OCI-LY7 (cell line): Measurements from ENCODE around the gene CCR5AS.

Experiments used
- EZH2phosphoT487 ChIP-seq: fragments of 200-600 bp; sonication (generic); IDR thresholded peaks from 2 replicates; pipeline ENCODE4 v1.6.1; 2018; ENCODE audit warnings: low read depth, borderline replicate concordance, mild to moderate bottlenecking, mixed run types, antibody characterized with exemption, low read length, moderate library complexity, mixed read lengths
- TF ChIP-seq, protein P1 (sequence below): fragments of 200-600 bp; sonication (generic); conservative IDR thresholded peaks from 2 replicates; pipeline ENCODE4 v1.5.1; 2014; ENCODE audit warnings: mild to moderate bottlenecking, antibody characterized with exemption, low read length, moderate library complexity, mixed read lengths

GRCh38 chr3:46383211-46383950 lies 23.5 kb downstream of the CCR5AS start:
- TF ChIP-seq, protein P1, sequence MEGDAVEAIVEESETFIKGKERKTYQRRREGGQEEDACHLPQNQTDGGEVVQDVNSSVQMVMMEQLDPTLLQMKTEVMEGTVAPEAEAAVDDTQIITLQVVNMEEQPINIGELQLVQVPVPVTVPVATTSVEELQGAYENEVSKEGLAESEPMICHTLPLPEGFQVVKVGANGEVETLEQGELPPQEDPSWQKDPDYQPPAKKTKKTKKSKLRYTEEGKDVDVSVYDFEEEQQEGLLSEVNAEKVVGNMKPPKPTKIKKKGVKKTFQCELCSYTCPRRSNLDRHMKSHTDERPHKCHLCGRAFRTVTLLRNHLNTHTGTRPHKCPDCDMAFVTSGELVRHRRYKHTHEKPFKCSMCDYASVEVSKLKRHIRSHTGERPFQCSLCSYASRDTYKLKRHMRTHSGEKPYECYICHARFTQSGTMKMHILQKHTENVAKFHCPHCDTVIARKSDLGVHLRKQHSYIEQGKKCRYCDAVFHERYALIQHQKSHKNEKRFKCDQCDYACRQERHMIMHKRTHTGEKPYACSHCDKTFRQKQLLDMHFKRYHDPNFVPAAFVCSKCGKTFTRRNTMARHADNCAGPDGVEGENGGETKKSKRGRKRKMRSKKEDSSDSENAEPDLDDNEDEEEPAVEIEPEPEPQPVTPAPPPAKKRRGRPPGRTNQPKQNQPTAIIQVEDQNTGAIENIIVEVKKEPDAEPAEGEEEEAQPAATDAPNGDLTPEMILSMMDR = no peak
- no peak for TF ChIP-seq EZH2phosphoT487
